Esophagus squamous epithelium (tissue), 5 donors: ENCODE measurements around the gene SESTD1. TPM values are rescaled to one million over a fixed set of nuclear protein-coding genes. Genes with fewer than 3 reads are reported as not detected.

ENCODE experiments used
- DNase-seq: peaks from one replicate; lab custom pipeline; 2025; lab: John Stamatoyannopoulos, UW
- H3K27ac ChIP-seq, 4 donors: fragments of 200-600 bp; sonication (generic); one replicate each; pipeline ENCODE4 v1.5.1; 2016 to 2019; ENCODE audit warnings: mild to moderate bottlenecking in 1 of 4
- H3K27me3 ChIP-seq, 4 donors: fragments of 200-600 bp; sonication (generic); 1 replicate in 3 of 4; 2 replicates in 1 of 4; pipeline versions ENCODE4 v1.5.1 to v1.6.0; 2017 to 2021; ENCODE audit warnings: antibody characterized with exemption in 1 of 4
- H3K36me3 ChIP-seq, 3 donors: fragments of 200-600 bp; sonication (generic); one replicate each; pipeline ENCODE4 v1.5.1; 2016 to 2019
- H3K4me1 ChIP-seq, 3 donors: fragments of 200-600 bp; sonication (generic); one replicate each; pipeline ENCODE4 v1.5.1; 2017 to 2019
- H3K4me3 ChIP-seq, 4 donors: fragments of 200-600 bp; sonication (generic); 1 replicate in 3 of 4; 2 replicates in 1 of 4; pipeline ENCODE4 v1.5.1; 2016 to 2019; ENCODE audit warnings: mild to moderate bottlenecking in 2 of 4, moderate library complexity in 1 of 4
- H3K9me3 ChIP-seq, 3 donors: fragments of 200-600 bp; sonication (generic); one replicate each; pipeline ENCODE4 v1.5.1; 2016 to 2019
- POLR2A ChIP-seq, 4 donors: fragments of 450-650 bp; IDR thresholded peaks; one replicate each; pipeline ENCODE4 v1.6.1; 2017; ENCODE audit warnings: antibody characterized with exemption in 4 of 4, mild to moderate bottlenecking in 4 of 4, moderate library complexity in 3 of 4
- WGBS, 2 donors: methylation state at CpG; one replicate each; pipeline ENCODE4 v1.1.5; 2018; 5-methylcytosine and 5-hydroxymethylcytosine counted together
- intact Hi-C: fragments of 100-400 bp; cut with DNase I; formaldehyde crosslinking; loops from one replicate; pipeline ENCODE4 v1.15.0; 2022
- total RNA-seq, 4 donors: library from RNA; depleted of rRNA; stranded (reverse); fragments of >200 nt; gene quantifications; one replicate each; pipeline ENCODE4 v1.1.0, GENCODE V29; 2016
- TF ChIP-seq, protein P1 (sequence below), 6 experiments: fragments of 450-650 bp in 4 of 6; fragments of 200-600 bp in 2 of 6; sonication (generic) in 2 of 6; IDR thresholded peaks; one replicate each; pipeline ENCODE4 v1.5.1; 2016 to 2019; ENCODE audit warnings: antibody characterized with exemption in 6 of 6, mild to moderate bottlenecking in 4 of 6, moderate library complexity in 4 of 6
- donor health status: DM: yes; HTN: yes; CAD: no.

The SESTD1 gene
- total RNA-seq, 4 donors from 2014 or later, result 5.0 to 22.9 (median 14.0) TPM

DNA sequence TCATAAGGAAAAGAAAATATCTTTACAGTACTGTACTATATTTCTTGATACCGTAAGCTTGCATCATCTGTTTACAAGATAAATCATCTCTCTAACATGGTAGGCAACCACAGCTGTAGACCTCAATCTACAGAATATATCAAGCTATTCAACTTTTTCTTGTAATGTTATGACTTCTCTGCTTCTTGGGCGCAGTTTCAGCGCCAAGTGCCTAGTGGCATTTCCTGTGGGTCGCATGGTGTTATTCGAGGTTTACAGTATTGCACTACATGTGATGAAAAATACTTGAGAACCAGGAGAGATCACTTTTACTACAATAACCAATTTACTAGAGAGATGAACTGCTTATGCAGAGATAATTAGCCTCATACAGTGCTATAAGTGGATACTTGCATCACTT is 34.0 kb upstream of the SESTD1 start:
- DNase-seq, result no peak
- 90% methylated on average over 5 of the region's 5 CpGs for WGBS, 2 donors
- H3K27ac ChIP-seq, result no peak overlapping the region
- TF ChIP-seq POLR2A (IDR thresholded peaks at IDR 0.05), result no peak
- TF ChIP-seq, protein P1, sequence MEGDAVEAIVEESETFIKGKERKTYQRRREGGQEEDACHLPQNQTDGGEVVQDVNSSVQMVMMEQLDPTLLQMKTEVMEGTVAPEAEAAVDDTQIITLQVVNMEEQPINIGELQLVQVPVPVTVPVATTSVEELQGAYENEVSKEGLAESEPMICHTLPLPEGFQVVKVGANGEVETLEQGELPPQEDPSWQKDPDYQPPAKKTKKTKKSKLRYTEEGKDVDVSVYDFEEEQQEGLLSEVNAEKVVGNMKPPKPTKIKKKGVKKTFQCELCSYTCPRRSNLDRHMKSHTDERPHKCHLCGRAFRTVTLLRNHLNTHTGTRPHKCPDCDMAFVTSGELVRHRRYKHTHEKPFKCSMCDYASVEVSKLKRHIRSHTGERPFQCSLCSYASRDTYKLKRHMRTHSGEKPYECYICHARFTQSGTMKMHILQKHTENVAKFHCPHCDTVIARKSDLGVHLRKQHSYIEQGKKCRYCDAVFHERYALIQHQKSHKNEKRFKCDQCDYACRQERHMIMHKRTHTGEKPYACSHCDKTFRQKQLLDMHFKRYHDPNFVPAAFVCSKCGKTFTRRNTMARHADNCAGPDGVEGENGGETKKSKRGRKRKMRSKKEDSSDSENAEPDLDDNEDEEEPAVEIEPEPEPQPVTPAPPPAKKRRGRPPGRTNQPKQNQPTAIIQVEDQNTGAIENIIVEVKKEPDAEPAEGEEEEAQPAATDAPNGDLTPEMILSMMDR (IDR thresholded peaks at IDR 0.05), result no peak
- no peaks in the 10 kb centered on the region for H3K36me3 ChIP-seq
- intact Hi-C loops, result no loop called here
- H3K4me1 ChIP-seq, result no peaks in the 10 kb centered on the region
- no peaks in the 10 kb centered on the region for H3K9me3 ChIP-seq
- H3K4me3 ChIP-seq, result no peak overlapping the region
- no peaks in the 10 kb centered on the region for H3K27me3 ChIP-seq

DNA sequence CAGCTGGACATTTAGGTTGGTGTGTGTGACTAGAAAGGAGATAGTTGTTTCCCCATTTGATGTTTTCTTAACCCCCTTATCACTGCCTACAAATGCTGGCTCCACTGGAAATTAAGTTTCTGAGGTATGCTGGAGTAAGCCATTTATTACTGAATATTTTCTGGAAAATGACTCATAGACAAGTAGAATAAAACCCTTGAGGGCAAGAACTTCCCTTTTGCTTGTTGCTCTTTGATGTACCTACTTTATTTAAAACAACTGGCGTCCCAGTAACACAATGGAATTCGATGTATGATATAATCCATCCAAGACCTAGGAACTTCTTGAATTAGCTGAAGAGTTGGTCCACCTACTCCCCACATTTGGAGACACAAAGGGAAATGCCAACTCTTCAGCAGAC is 33.3 kb upstream of the SESTD1 start:
- no peak overlapping the region for H3K4me3 ChIP-seq
- no peak for DNase-seq
- H3K36me3 ChIP-seq, result no peaks in the 10 kb centered on the region
- H3K9me3 ChIP-seq, result no peaks in the 10 kb centered on the region
- WGBS, 2 donors, result 29 to 59% methylated on average over 2 of the region's 2 CpGs
- no peak overlapping the region for H3K27ac ChIP-seq
- no peaks in the 10 kb centered on the region for H3K27me3 ChIP-seq
- intact Hi-C loops, result no loop called here
- H3K4me1 ChIP-seq, result no peaks in the 10 kb centered on the region
- TF ChIP-seq POLR2A (IDR thresholded peaks at IDR 0.05), result no peak
- TF ChIP-seq, protein P1 (IDR thresholded peaks at IDR 0.05), result no peak

DNA sequence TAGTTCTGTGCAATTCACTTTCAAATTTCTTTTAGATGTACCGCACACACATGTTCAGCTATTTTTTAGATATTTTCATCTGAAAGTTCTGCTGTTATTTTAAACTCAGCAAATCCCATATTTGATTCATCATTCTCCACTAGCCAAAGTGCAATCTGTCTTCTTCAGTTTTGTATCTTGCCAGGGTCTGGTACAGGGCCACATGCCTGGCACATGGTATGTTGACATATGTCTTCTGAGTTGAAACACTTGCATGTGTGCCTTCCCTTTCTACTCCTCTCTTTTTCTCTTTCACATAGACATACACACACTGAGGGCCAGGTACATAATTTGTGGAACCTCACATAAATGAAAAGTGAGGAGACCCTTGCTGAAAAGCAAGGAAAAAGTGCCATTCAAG is 25.7 kb upstream of the SESTD1 start:
- no peak overlapping the region for H3K4me3 ChIP-seq
- DNase-seq, result no peak
- TF ChIP-seq POLR2A (IDR thresholded peaks at IDR 0.05), result no peak
- TF ChIP-seq, protein P1 (IDR thresholded peaks at IDR 0.05), result no peak
- no peaks in the 10 kb centered on the region for H3K36me3 ChIP-seq
- no peaks in the 10 kb centered on the region for H3K27me3 ChIP-seq
- intact Hi-C loops, result no loop called here
- H3K27ac ChIP-seq, result no peak overlapping the region
- no peaks in the 10 kb centered on the region for H3K4me1 ChIP-seq
- no peaks in the 10 kb centered on the region for H3K9me3 ChIP-seq
- 97 to 100% methylated on average over 1 of the region's 1 CpG for WGBS, 2 donors

DNA sequence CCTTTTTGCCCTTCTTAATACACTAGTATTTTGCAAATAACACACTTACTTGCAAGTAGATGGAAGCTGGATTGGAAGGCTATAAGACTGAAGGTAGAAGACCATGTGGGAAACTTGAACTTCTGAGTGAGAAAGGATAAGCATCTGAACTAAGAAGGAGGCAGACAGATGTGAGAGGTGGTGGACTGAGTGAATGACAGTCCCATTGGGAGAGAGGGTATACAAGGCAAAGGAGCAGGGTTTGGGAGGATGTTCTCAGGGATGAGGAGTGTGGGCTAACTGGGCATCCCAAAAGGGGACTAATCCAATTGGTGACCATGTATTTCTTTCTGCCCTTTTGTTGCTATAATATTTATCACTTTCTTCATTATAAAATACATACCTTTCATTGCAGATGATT is 20.4 kb upstream of the SESTD1 start:
- Histone ChIP-seq H3K27me3 (no peaks in the 10 kb centered on the region), H3K27ac (no peak overlapping the region), H3K4me3 (no peak overlapping the region), H3K4me1 (no peaks in the 10 kb centered on the region), H3K36me3 (no peaks in the 10 kb centered on the region), H3K9me3 (no peaks in the 10 kb centered on the region)
- TF ChIP-seq, protein P1 (IDR thresholded peaks at IDR 0.05), result no peak
- no peak for TF ChIP-seq POLR2A (IDR thresholded peaks at IDR 0.05)
- intact Hi-C loops, result no loop called here
- DNase-seq, result no peak

DNA sequence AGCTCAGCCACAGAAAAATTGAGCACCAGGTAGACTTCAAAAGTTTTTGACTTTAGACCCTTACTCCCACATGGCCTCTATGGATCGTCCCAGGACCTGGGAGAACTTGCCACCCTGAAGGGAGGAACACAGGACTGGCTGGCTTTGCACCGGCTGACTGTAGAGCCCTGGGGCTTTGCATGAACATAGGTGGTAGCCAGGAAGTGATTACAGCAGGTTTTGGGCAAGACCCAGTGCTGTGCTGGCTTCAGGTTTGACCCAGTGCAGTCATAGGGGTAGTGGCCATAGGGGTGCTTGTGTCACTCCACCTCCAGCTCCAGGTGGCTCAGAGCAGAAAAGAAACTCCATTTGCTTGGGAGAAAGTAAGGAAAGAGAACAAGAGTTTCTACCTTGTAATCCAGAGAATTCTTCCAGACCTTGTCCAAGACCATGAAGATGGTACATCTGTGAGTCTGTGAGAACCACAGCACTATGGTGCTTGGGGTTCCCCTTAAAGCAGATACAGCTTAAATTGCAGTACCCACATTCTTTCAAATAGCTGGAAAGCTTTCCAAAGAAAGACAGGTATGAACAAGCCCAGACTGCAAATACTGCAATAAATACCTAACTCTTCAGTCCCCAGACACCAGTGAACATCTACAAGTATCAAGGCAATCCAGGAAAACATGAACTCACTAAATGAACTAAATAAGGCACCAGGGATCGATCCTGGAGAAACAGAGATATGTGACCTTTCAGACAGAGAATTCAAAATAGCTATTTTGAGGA is 13.0 kb upstream of the SESTD1 start:
- Histone ChIP-seq H3K27me3 (no peaks in the 10 kb centered on the region), H3K9me3 (no peaks in the 10 kb centered on the region), H3K4me3 (no peak overlapping the region), H3K4me1 (peaks cover 0 to 33% (median 4%) of the 10 kb centered on the region in 3 donors), H3K36me3 (no peaks in the 10 kb centered on the region), H3K27ac (no peak overlapping the region)
- 55 to 67% methylated on average over 3 of the region's 3 CpGs for WGBS, 2 donors
- intact Hi-C loops, result no loop called here
- TF ChIP-seq, protein P1 (IDR thresholded peaks at IDR 0.05), result no peak
- TF ChIP-seq POLR2A (IDR thresholded peaks at IDR 0.05), result no peak
- no peak for DNase-seq
